ENCODE results near the gene LGALS12. TPM values are rescaled to one million over a fixed set of nuclear protein-coding genes. Genes with fewer than 3 reads are reported as not detected.

The LGALS12 gene
- total RNA-seq, 1 donor from 2014 or later = not detected

DNA sequence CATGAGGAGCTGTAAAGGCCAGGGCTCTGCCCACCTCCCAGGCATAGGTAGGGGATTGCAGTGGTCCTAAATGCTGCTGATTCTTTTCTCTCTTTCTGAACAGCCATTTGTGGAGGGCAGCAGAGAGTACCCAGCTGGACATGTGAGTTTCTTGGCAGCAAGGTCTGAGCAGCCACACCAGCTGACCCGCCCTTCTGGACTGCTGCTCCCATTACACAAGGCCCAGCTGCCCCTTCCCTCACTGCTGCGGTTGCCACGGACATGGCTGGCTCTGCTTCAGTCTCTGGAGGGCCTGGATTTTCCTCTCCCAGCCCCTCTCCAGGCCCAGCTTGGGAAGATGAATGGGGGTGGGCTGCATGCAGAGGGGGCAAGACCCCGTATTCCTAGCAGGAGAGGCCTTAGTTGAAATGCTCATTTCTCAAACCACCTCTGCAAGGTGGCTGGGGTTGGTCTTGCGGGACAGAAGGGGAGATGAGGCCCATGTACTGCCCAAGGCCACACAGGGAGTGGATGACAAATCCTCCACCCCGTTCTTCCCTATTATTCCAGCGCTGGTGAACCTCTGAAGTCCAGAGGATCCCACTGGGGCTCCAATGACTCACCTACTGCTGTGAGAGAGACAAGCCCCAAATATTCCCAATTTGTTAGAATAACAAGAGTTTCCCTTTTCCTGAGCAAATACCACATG lies 4.6 kb downstream of the LGALS12 start:
- Histone ChIP-seq H3K27me3 (ENCODE audit: control insufficient read depth, insufficient read depth, low read length) (no peaks in the 10 kb centered on the region), H3K4me3 (ENCODE audit: low read depth, low read length) (no peak overlapping the region), H3K36me3 (ENCODE audit: control insufficient read depth, insufficient read depth, low read length) (no peaks in the 10 kb centered on the region)
- TF ChIP-seq, protein P1, sequence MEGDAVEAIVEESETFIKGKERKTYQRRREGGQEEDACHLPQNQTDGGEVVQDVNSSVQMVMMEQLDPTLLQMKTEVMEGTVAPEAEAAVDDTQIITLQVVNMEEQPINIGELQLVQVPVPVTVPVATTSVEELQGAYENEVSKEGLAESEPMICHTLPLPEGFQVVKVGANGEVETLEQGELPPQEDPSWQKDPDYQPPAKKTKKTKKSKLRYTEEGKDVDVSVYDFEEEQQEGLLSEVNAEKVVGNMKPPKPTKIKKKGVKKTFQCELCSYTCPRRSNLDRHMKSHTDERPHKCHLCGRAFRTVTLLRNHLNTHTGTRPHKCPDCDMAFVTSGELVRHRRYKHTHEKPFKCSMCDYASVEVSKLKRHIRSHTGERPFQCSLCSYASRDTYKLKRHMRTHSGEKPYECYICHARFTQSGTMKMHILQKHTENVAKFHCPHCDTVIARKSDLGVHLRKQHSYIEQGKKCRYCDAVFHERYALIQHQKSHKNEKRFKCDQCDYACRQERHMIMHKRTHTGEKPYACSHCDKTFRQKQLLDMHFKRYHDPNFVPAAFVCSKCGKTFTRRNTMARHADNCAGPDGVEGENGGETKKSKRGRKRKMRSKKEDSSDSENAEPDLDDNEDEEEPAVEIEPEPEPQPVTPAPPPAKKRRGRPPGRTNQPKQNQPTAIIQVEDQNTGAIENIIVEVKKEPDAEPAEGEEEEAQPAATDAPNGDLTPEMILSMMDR (IDR thresholded peaks at IDR 0.05; ENCODE audit: insufficient read depth, low read length, severe bottlenecking) = no peak
- DNase-seq (ENCODE audit: low read depth) (no peak), FAIRE-seq (no peak)

GRCh38 chr11:63511048-63511748 lies 5.3 kb downstream of the LGALS12 start:
- TF ChIP-seq, protein P1 (IDR thresholded peaks at IDR 0.05; ENCODE audit: insufficient read depth, low read length, severe bottlenecking) = no peak
- FAIRE-seq = no peak
- no peaks in the 10 kb centered on the region for H3K27me3 ChIP-seq (ENCODE audit: control insufficient read depth, insufficient read depth, low read length)

DNA sequence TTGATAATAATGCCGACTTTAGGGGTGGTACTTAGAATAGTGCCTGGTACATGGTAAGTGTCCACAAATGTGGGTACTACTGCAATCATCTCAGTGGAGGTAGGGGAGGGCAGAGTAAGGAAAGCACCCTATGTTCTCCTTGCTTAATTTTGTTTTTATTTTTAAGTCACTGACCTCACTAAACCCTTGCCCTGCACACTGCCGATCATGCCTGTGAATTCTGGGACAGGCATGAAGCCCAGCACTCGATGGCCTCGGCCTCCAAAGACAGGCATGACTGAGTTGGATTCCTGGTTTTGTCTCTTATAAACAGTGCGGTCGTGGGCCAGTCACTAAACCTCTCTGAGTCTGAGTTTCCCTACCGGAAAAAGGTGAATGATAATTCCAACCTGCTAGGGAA lies 6.9 kb downstream of the LGALS12 start:
- DNase-seq (ENCODE audit: low read depth) (no peak), FAIRE-seq (no peak)
- TF ChIP-seq, protein P1 (IDR thresholded peaks at IDR 0.05; ENCODE audit: insufficient read depth, low read length, severe bottlenecking) = no peak
- no peak overlapping the region for H3K4me3 ChIP-seq (ENCODE audit: low read depth, low read length)
- H3K27me3 ChIP-seq (ENCODE audit: control insufficient read depth, insufficient read depth, low read length) = no peaks in the 10 kb centered on the region
- no peaks in the 10 kb centered on the region for H3K36me3 ChIP-seq (ENCODE audit: control insufficient read depth, insufficient read depth, low read length)

More at GRCh38 chr11:63511048-63511748, 5.3 kb downstream of the LGALS12 start:
- DNase-seq (ENCODE audit: low read depth) = no peak
- no peaks in the 10 kb centered on the region for H3K36me3 ChIP-seq (ENCODE audit: control insufficient read depth, insufficient read depth, low read length)
- H3K4me3 ChIP-seq (ENCODE audit: low read depth, low read length) = no peak overlapping the region

GRCh38 chr11:63516109-63516508 lies 10.2 kb downstream of the LGALS12 start:
- Histone ChIP-seq H3K27me3 (ENCODE audit: control insufficient read depth, insufficient read depth, low read length) (no peaks in the 10 kb centered on the region), H3K4me3 (ENCODE audit: low read depth, low read length) (no peak overlapping the region), H3K36me3 (ENCODE audit: control insufficient read depth, insufficient read depth, low read length) (no peaks in the 10 kb centered on the region)
- DNase-seq (ENCODE audit: low read depth) (no peak), FAIRE-seq (no peak)
- TF ChIP-seq, protein P1 (IDR thresholded peaks at IDR 0.05; ENCODE audit: insufficient read depth, low read length, severe bottlenecking) = no peak

GRCh38 chr11:63517156-63517555 lies 11.3 kb downstream of the LGALS12 start:
- DNase-seq (ENCODE audit: low read depth) (no peak), FAIRE-seq (no peak)
- H3K4me3 ChIP-seq (ENCODE audit: low read depth, low read length) = no peak overlapping the region
- TF ChIP-seq, protein P1 (IDR thresholded peaks at IDR 0.05; ENCODE audit: insufficient read depth, low read length, severe bottlenecking) = no peak
- H3K36me3 ChIP-seq (ENCODE audit: control insufficient read depth, insufficient read depth, low read length) = no peaks in the 10 kb centered on the region
- no peaks in the 10 kb centered on the region for H3K27me3 ChIP-seq (ENCODE audit: control insufficient read depth, insufficient read depth, low read length)
